Osteoblast (primary cell): ENCODE results near the gene CREB3L4. TPM values are rescaled to one million over a fixed set of nuclear protein-coding genes. Genes with fewer than 3 reads are reported as not detected.

Source experiments
- DNase-seq: peaks from one replicate; pipeline ENCODE4 v3.0.0; 2011; ENCODE audit warnings: low spot score, mixed read lengths; ENCODE audit not compliant: insufficient read length; ENCODE audit errors: missing footprints
- H2AFZ ChIP-seq: 2 replicates; pipeline ENCODE4 v1.6.0; 2011; ENCODE audit warnings: mild to moderate bottlenecking, low read length
- H3K27ac ChIP-seq: 2 replicates; pipeline ENCODE4 v1.5.1; 2011; ENCODE audit warnings: mild to moderate bottlenecking, low read depth, low read length, moderate library complexity
- H3K27me3 ChIP-seq: 2 replicates; pipeline ENCODE4 v1.6.0; 2012; ENCODE audit warnings: mild to moderate bottlenecking, control low read depth, inconsistent platforms, low read length, moderate library complexity; ENCODE audit not compliant: insufficient read depth
- H3K36me3 ChIP-seq: 2 replicates; pipeline ENCODE4 v1.5.1; 2011; ENCODE audit warnings: mild to moderate bottlenecking, low read length, control low read depth, moderate library complexity; ENCODE audit not compliant: insufficient read depth
- H3K4me1 ChIP-seq: 2 replicates; pipeline ENCODE4 v1.5.1; 2011; ENCODE audit warnings: mild to moderate bottlenecking, low read length, control low read depth, moderate library complexity; ENCODE audit not compliant: insufficient read depth
- H3K4me2 ChIP-seq: 2 replicates; pipeline ENCODE4 v1.6.0; 2011; ENCODE audit warnings: mild to moderate bottlenecking, low read length; ENCODE audit not compliant: insufficient read depth
- H3K4me3 ChIP-seq: fragments of 200-600 bp; sonication (generic); 3 replicates; pipeline ENCODE4 v1.5.1; 2012; ENCODE audit warnings: mild to moderate bottlenecking, low read length, inconsistent platforms; ENCODE audit not compliant: insufficient read depth
- H3K79me2 ChIP-seq: 2 replicates; pipeline ENCODE4 v1.6.0; 2012; ENCODE audit warnings: mild to moderate bottlenecking, low read length, control low read depth, inconsistent platforms; ENCODE audit not compliant: insufficient read depth
- H3K9me3 ChIP-seq: 2 replicates; pipeline ENCODE4 v1.5.1; 2011; ENCODE audit warnings: low read depth, low read length, control low read depth
- H4K20me1 ChIP-seq: 2 replicates; pipeline ENCODE4 v1.6.0; 2012; ENCODE audit warnings: mild to moderate bottlenecking, low read length, control low read depth; ENCODE audit not compliant: insufficient read depth
- CTCF ChIP-seq: IDR thresholded peaks from 2 replicates; pipeline ENCODE4 v1.5.1; 2011; ENCODE audit warnings: mild to moderate bottlenecking, low read depth, low read length, moderate library complexity; ENCODE audit errors: extremely low read depth
- total RNA-seq: library from RNA; depleted of rRNA; stranded (reverse); fragments of >200 nt; gene quantifications from 2 replicates; pipeline ENCODE4 v1.2.3, GENCODE V29; 2012

Gene CREB3L4
- total RNA-seq, 1 donor = 7.2 TPM

GRCh38 chr1:153973071-153973470 lies 5.4 kb downstream of the CREB3L4 start:
- Histone ChIP-seq H3K27ac (no peak overlapping the region), H3K79me2 (peaks cover 26% of the 10 kb centered on the region), H3K36me3 (peaks cover 26% of the 10 kb centered on the region), H3K27me3 (no peaks in the 10 kb centered on the region), H4K20me1 (no peaks in the 10 kb centered on the region), H3K9me3 (no peaks in the 10 kb centered on the region), H3K4me1 (peaks cover 22% of the 10 kb centered on the region), H3K4me2 (no peak overlapping the region), H3K4me3 (no peak overlapping the region), H2AFZ (no peak overlapping the region)
- DNase-seq = no peak
- TF ChIP-seq CTCF = no peak

DNA sequence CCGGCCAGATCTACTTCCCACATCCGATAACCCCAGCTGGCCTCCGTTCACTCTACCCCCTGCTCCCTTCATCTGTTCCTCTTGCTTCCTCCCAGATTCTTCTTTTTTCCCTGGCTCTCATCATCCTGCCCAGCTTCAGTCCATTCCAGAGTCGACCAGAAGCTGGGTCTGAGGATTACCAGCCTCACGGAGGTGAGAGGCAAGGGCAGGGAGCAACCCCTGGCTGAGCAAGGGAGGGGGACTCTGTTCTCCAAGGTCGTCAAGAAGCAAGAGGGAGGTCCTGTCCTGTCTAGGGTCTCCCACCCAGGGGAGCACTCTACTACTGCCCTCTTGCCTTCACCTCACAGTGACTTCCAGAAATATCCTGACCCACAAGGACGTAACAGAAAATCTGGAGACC lies 5.8 kb downstream of the CREB3L4 start:
- TF ChIP-seq CTCF = no peak
- H3K4me2 ChIP-seq = no peak overlapping the region
- no peaks in the 10 kb centered on the region for H3K27me3 ChIP-seq

GRCh38 chr1:153976819-153977249 lies 9.1 kb downstream of the CREB3L4 start:
- Histone ChIP-seq H3K9me3 (no peaks in the 10 kb centered on the region), H3K4me3 (peak overlapping the region; percentile 97), H3K79me2 (peaks cover 26% of the 10 kb centered on the region), H3K4me2 (peak overlapping the region; percentile 99), H3K36me3 (peaks cover 52% of the 10 kb centered on the region), H2AFZ (peak overlapping the region; percentile 84), H3K4me1 (peaks cover 25% of the 10 kb centered on the region), H4K20me1 (no peaks in the 10 kb centered on the region), H3K27ac (peak overlapping the region; percentile 70), H3K27me3 (no peaks in the 10 kb centered on the region)
- TF ChIP-seq CTCF = no peak
- DNase-seq = no peak

More for the DNA sequence above, 5.8 kb downstream of the CREB3L4 start:
- Histone ChIP-seq H2AFZ (no peak overlapping the region), H4K20me1 (no peaks in the 10 kb centered on the region), H3K79me2 (peaks cover 26% of the 10 kb centered on the region), H3K9me3 (no peaks in the 10 kb centered on the region), H3K27ac (no peak overlapping the region), H3K4me3 (no peak overlapping the region), H3K4me1 (peaks cover 22% of the 10 kb centered on the region), H3K36me3 (peaks cover 26% of the 10 kb centered on the region)
- DNase-seq = no peak

GRCh38 chr1:153977250-153978240 lies 9.8 kb downstream of the CREB3L4 start, which contains the start of gene JTB:
Gene JTB, minus strand, starts transcription at chr1:153977674. Its CDS starts 422 bp downstream, at chr1:153977252.
- no peak for TF ChIP-seq CTCF
- Histone ChIP-seq H3K79me2 (peaks cover 26% of the 10 kb centered on the region), H3K9me3 (no peaks in the 10 kb centered on the region), H2AFZ (peak within 1 kb of the TSS; percentile 97), H3K4me2 (peak within 1 kb of the TSS; percentile 99), H3K27ac (peak within 1 kb of the TSS; percentile 70), H3K4me3 (peak within 1 kb of the TSS; percentile 97), H3K27me3 (no peaks in the 10 kb centered on the region), H3K36me3 (peaks cover 58% of the 10 kb centered on the region), H3K4me1 (peaks cover 25% of the 10 kb centered on the region), H4K20me1 (no peaks in the 10 kb centered on the region)
- DNase-seq = peak; percentile 96
